GM18907 (cell line): ENCODE measurements around the gene UBXN7.
"Not testable (repeated sequence)": the region's sequence is repeated elsewhere in the genome, so short reads cannot be mapped to it uniquely, and the experiment has no call there.

Experiments
- ATAC-seq: cut with Tn5 transposase; IDR thresholded peaks from one replicate; pipeline ENCODE4 v1.9.1; 2021; ENCODE audit warnings: mild to moderate bottlenecking, moderate library complexity; ENCODE audit not compliant: unreplicated experiment

UBXN7 gene

GRCh38 chr3:196358540-196358939 lies 73.7 kb downstream of the UBXN7 start:
- not testable (repeated sequence) for ATAC-seq

- ATAC-seq: no peak
These were observed 74.3 kb downstream of the UBXN7 start for GRCh38 chr3:196357905-196358304.

GRCh38 chr3:196356556-196356955 lies 75.7 kb downstream of the UBXN7 start:
- no peak for ATAC-seq

- ATAC-seq: no peak
These were observed 76.6 kb downstream of the UBXN7 start for GRCh38 chr3:196355668-196356067.

- ATAC-seq: no peak
These were observed 78.1 kb downstream of the UBXN7 start for GRCh38 chr3:196354132-196354531.

GRCh38 chr3:196351541-196351940 lies 80.7 kb downstream of the UBXN7 start:
- ATAC-seq: no peak

- no peak for ATAC-seq
These were observed 82.2 kb downstream of the UBXN7 start for GRCh38 chr3:196350067-196350466.

GRCh38 chr3:196348698-196349097 lies 83.5 kb downstream of the UBXN7 start:
- no peak for ATAC-seq

GRCh38 chr3:196344663-196345062 lies 87.6 kb downstream of the UBXN7 start:
- ATAC-seq: no peak

GRCh38 chr3:196343917-196344316 lies 88.3 kb downstream of the UBXN7 start:
- ATAC-seq: not testable (repeated sequence)

- no peak for ATAC-seq
These were observed 91.1 kb downstream of the UBXN7 start for GRCh38 chr3:196341137-196341536.

GRCh38 chr3:196340466-196340865 lies 91.8 kb downstream of the UBXN7 start:
- ATAC-seq: no peak

GRCh38 chr3:196339493-196340254 lies 92.6 kb downstream of the UBXN7 start:
- no peak for ATAC-seq

- no peak for ATAC-seq
These were observed 93.2 kb downstream of the UBXN7 start for GRCh38 chr3:196339044-196339443.

GRCh38 chr3:196336319-196337145 lies 95.7 kb downstream of the UBXN7 start:
- no peak for ATAC-seq

- ATAC-seq: no peak
These were observed 96.7 kb downstream of the UBXN7 start for GRCh38 chr3:196335503-196335948.

- no peak for ATAC-seq
These were observed 97.2 kb downstream of the UBXN7 start for GRCh38 chr3:196334982-196335381.

- no peak for ATAC-seq
These were observed 100.1 kb downstream of the UBXN7 start for GRCh38 chr3:196332168-196332567.

GRCh38 chr3:196327405-196327804 lies 104.8 kb downstream of the UBXN7 start:
- no peak for ATAC-seq

- ATAC-seq: no peak
These were observed 105.3 kb downstream of the UBXN7 start for GRCh38 chr3:196326936-196327335.

- ATAC-seq: no peak
These were observed 108.5 kb downstream of the UBXN7 start for GRCh38 chr3:196323691-196324090.

GRCh38 chr3:196323016-196323415 lies 109.2 kb downstream of the UBXN7 start:
- no peak for ATAC-seq
